AG04450 (cell line): ENCODE measurements around the gene FILIP1. TPM values are rescaled to one million over a fixed set of nuclear protein-coding genes. Genes with fewer than 3 reads are reported as not detected.
"Not testable (repeated sequence)": the region's sequence is repeated elsewhere in the genome, so short reads cannot be mapped to it uniquely, and the experiment has no call there.

Experiments
- CTCF ChIA-PET: fragments of 300-600, 350-600 bp; formaldehyde crosslinking; extraction: SDS; loops from one replicate; lab custom pipeline; 2022; ENCODE audit warnings: antibody characterized with exemption, inconsistent platforms; lab: Charles Lee
- POLR2A ChIA-PET: fragments of 350-600 bp; formaldehyde crosslinking; extraction: SDS; loops from one replicate; lab custom pipeline; 2021; ENCODE audit warnings: antibody characterized with exemption, inconsistent platforms; lab: Yijun Ruan, JAX
- DNase-seq: peaks from one replicate; pipeline ENCODE4 v3.0.0-alpha.2; 2011; ENCODE audit warnings: low read depth, low spot score
- H3K27ac ChIP-seq: one replicate; pipeline ENCODE4 v1.5.1; 2012; ENCODE audit warnings: low read depth, low read length, control low read depth
- H3K27me3 ChIP-seq: one replicate; pipeline ENCODE4 v1.6.0; 2012; ENCODE audit warnings: low read length; ENCODE audit not compliant: control insufficient read depth, insufficient read depth
- H3K4me3 ChIP-seq: 2 replicates; pipeline ENCODE4 v1.5.1; 2011; ENCODE audit warnings: mild to moderate bottlenecking, low read depth, low read length, control low read depth
- H3K9me3 ChIP-seq: 2 replicates; pipeline ENCODE4 v1.5.1; 2012; ENCODE audit warnings: low read length; ENCODE audit not compliant: control insufficient read depth, insufficient read depth
- polyA plus RNA-seq: library from polyadenylated mRNA; depleted of rRNA; stranded (reverse); fragments of >200 nt; gene quantifications from 2 replicates; pipeline ENCODE4 v1.2.3, GENCODE V29; 2011
- TF ChIP-seq, protein P1 (sequence below): IDR thresholded peaks from 2 replicates; pipeline ENCODE4 v1.5.1; 2011; ENCODE audit warnings: low read depth, low read length, control low read depth, inconsistent platforms

Gene FILIP1
- polyA plus RNA-seq, 1 experiment = 0.12 TPM

GRCh38 chr6:75437421-75437891, 56.1 kb downstream of the FILIP1 start:
- CTCF ChIA-PET = interaction anchor here (0.9 to 1.4 kb wide), 3 partner anchors 140 to 170 kb away, joined by 3 to 4 read pairs (median 3); no protein-coding TSS in a partner anchor

GRCh38 chr6:75436869-75437268, 56.7 kb downstream of the FILIP1 start:
- no peak for DNase-seq
- POLR2A ChIA-PET = no interaction called here
- no peak overlapping the region for H3K4me3 ChIP-seq
- H3K9me3 ChIP-seq = no peaks in the 10 kb centered on the region
- TF ChIP-seq, protein P1, sequence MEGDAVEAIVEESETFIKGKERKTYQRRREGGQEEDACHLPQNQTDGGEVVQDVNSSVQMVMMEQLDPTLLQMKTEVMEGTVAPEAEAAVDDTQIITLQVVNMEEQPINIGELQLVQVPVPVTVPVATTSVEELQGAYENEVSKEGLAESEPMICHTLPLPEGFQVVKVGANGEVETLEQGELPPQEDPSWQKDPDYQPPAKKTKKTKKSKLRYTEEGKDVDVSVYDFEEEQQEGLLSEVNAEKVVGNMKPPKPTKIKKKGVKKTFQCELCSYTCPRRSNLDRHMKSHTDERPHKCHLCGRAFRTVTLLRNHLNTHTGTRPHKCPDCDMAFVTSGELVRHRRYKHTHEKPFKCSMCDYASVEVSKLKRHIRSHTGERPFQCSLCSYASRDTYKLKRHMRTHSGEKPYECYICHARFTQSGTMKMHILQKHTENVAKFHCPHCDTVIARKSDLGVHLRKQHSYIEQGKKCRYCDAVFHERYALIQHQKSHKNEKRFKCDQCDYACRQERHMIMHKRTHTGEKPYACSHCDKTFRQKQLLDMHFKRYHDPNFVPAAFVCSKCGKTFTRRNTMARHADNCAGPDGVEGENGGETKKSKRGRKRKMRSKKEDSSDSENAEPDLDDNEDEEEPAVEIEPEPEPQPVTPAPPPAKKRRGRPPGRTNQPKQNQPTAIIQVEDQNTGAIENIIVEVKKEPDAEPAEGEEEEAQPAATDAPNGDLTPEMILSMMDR = no peak
- no peak overlapping the region for H3K27ac ChIP-seq
- CTCF ChIA-PET = interaction anchor here (0.9 to 1.4 kb wide), 3 partner anchors 50 to 170 kb away, joined by 3 read pairs; no protein-coding TSS in a partner anchor
- no peaks in the 10 kb centered on the region for H3K27me3 ChIP-seq

More at GRCh38 chr6:75437421-75437891, 56.1 kb downstream of the FILIP1 start:
- no peak overlapping the region for H3K27ac ChIP-seq
- DNase-seq = no peak
- no peaks in the 10 kb centered on the region for H3K9me3 ChIP-seq
- no peak overlapping the region for H3K4me3 ChIP-seq
- POLR2A ChIA-PET = interaction anchor here (0.6 to 1.7 kb wide), 5 partner anchors 12 to 90 kb away, joined by 3 to 5 read pairs (median 4); no protein-coding TSS in a partner anchor
- no peaks in the 10 kb centered on the region for H3K27me3 ChIP-seq
- TF ChIP-seq, protein P1 = no peak

- H3K4me3 ChIP-seq, POLR2A ChIA-PET, DNase-seq, H3K27ac ChIP-seq, H3K27me3 ChIP-seq, H3K9me3 ChIP-seq, CTCF ChIA-PET: not testable (repeated sequence)
These were observed 60.8 kb downstream of the FILIP1 start for GRCh38 chr6:75432809-75433208.

DNA sequence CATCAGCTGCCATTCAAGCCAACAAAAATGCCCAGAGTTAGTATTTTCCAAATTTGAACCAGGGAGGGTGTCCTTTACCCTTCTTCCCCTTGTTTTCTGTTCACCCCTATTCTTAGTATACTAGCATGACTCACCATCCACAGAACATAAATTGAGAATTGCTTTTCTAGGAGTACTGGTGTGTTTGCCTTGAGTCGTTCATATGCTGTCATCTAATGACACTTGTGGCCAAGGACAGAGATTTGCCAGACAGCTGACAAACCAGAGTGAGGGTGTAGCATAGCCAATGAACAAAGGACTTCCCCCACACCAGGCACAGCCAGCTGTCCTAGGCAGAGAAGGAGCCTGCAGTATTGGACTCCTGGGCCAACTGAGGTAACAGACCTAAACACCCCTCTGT, 62.2 kb downstream of the FILIP1 start:
- no peaks in the 10 kb centered on the region for H3K27me3 ChIP-seq
- TF ChIP-seq, protein P1 = no peak
- H3K9me3 ChIP-seq = no peaks in the 10 kb centered on the region
- ChIA-PET POLR2A (no interaction called here), CTCF (no interaction called here)
- no peak overlapping the region for H3K4me3 ChIP-seq
- H3K27ac ChIP-seq = no peak overlapping the region
- DNase-seq = no peak

- H3K9me3 ChIP-seq = no peaks in the 10 kb centered on the region
- DNase-seq = no peak
- TF ChIP-seq, protein P1 = no peak
- ChIA-PET POLR2A (no interaction called here), CTCF (no interaction called here)
- H3K27ac ChIP-seq = no peak overlapping the region
- no peaks in the 10 kb centered on the region for H3K27me3 ChIP-seq
- H3K4me3 ChIP-seq = no peak overlapping the region
These were observed 62.8 kb downstream of the FILIP1 start for GRCh38 chr6:75430631-75431325.
